Peyer's patch (tissue), 4 donors: ENCODE data around the gene HMGCL.

Experiments used
- POLR2A ChIP-seq, 2 donors: fragments of 450-650 bp; IDR thresholded peaks; one replicate each; pipeline ENCODE4 v1.5.1; 2017; ENCODE audit warnings: antibody characterized with exemption in 2 of 2, mild to moderate bottlenecking in 2 of 2, moderate library complexity in 2 of 2
- TF ChIP-seq, protein P1 (sequence below), 6 experiments: fragments of 450-650 bp in 4 of 6; fragments of 200-600 bp in 2 of 6; sonication (generic) in 1 of 6; IDR thresholded peaks; one replicate each; pipeline ENCODE4 v1.5.1; 2017 to 2019; ENCODE audit warnings: antibody characterized with exemption in 6 of 6, mild to moderate bottlenecking in 3 of 6, moderate library complexity in 1 of 6

GRCh38 chr1:23801338-23801748, 23.9 kb downstream of the HMGCL start:
- TF ChIP-seq, protein P1, sequence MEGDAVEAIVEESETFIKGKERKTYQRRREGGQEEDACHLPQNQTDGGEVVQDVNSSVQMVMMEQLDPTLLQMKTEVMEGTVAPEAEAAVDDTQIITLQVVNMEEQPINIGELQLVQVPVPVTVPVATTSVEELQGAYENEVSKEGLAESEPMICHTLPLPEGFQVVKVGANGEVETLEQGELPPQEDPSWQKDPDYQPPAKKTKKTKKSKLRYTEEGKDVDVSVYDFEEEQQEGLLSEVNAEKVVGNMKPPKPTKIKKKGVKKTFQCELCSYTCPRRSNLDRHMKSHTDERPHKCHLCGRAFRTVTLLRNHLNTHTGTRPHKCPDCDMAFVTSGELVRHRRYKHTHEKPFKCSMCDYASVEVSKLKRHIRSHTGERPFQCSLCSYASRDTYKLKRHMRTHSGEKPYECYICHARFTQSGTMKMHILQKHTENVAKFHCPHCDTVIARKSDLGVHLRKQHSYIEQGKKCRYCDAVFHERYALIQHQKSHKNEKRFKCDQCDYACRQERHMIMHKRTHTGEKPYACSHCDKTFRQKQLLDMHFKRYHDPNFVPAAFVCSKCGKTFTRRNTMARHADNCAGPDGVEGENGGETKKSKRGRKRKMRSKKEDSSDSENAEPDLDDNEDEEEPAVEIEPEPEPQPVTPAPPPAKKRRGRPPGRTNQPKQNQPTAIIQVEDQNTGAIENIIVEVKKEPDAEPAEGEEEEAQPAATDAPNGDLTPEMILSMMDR (IDR thresholded peaks at IDR 0.05) = no peak
- TF ChIP-seq POLR2A (IDR thresholded peaks at IDR 0.05) = no peak
